Activated naive CD8-positive, alpha-beta T cell treated with anti-CD3 and anti-CD28 coated beads for 36 hours (primary cell): Measurements from ENCODE around the gene ACE. TPM values are rescaled to one million over a fixed set of nuclear protein-coding genes. Genes with fewer than 3 reads are reported as not detected.

Experiments used
- DNase-seq: peaks from one replicate; pipeline ENCODE4 v3.0.0; 2021
- H3K27ac Mint-ChIP-seq: one replicate; pipeline ENCODE4 v1.8.0; 2022; ENCODE audit warnings: mild to moderate bottlenecking, moderate library complexity, mixed read lengths
- H3K27me3 Mint-ChIP-seq: one replicate; pipeline ENCODE4 v1.8.0; 2022; ENCODE audit warnings: mild to moderate bottlenecking, mixed read lengths
- H3K36me3 Mint-ChIP-seq: one replicate; pipeline ENCODE4 v1.8.0; 2021; ENCODE audit warnings: mild to moderate bottlenecking, mixed read lengths
- H3K4me1 Mint-ChIP-seq: one replicate; pipeline ENCODE4 v1.8.0; 2021; ENCODE audit warnings: mixed read lengths
- H3K4me3 Mint-ChIP-seq: one replicate; pipeline ENCODE4 v1.8.0; 2022; ENCODE audit warnings: mild to moderate bottlenecking, moderate library complexity, mixed read lengths
- H3K9me3 Mint-ChIP-seq: one replicate; pipeline ENCODE4 v1.8.0; 2022; ENCODE audit warnings: mixed read lengths
- total RNA-seq, 2 experiments: library from RNA; stranded (reverse); gene quantifications; one replicate each; pipeline ENCODE4 v1.2.3, GENCODE V29; 2021

ACE gene
- total RNA-seq, 2 experiments from 2014 or later, result not detected

DNA sequence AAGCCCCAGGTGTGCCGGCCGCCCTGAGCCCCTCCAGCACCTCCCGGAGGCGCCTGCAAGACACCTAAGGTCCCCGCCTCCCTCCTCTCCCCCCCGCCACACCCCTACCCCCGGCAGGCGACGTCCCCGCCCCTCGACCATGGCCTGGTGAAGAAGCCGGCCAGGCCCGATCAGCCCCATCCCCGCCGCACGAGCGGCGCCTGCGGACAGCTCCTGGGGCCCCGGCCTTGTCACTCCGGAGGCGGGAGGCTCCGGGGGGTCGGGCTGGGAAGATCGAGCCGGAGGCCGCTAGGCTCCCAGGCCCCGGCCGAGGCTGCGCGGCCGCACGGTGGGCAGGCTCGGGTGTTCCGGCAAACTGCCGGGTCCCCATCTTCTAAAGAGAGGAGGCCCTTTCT, 405 bp upstream of the ACE start:
- Mint-ChIP-seq H3K9me3 (no peaks in the 10 kb centered on the region), H3K27ac (no peak overlapping the region), H3K36me3 (no peaks in the 10 kb centered on the region), H3K4me3 (no peak overlapping the region), H3K27me3 (peaks cover 42% of the 10 kb centered on the region), H3K4me1 (peaks cover 7% of the 10 kb centered on the region)
- DNase-seq, result no peak

DNA sequence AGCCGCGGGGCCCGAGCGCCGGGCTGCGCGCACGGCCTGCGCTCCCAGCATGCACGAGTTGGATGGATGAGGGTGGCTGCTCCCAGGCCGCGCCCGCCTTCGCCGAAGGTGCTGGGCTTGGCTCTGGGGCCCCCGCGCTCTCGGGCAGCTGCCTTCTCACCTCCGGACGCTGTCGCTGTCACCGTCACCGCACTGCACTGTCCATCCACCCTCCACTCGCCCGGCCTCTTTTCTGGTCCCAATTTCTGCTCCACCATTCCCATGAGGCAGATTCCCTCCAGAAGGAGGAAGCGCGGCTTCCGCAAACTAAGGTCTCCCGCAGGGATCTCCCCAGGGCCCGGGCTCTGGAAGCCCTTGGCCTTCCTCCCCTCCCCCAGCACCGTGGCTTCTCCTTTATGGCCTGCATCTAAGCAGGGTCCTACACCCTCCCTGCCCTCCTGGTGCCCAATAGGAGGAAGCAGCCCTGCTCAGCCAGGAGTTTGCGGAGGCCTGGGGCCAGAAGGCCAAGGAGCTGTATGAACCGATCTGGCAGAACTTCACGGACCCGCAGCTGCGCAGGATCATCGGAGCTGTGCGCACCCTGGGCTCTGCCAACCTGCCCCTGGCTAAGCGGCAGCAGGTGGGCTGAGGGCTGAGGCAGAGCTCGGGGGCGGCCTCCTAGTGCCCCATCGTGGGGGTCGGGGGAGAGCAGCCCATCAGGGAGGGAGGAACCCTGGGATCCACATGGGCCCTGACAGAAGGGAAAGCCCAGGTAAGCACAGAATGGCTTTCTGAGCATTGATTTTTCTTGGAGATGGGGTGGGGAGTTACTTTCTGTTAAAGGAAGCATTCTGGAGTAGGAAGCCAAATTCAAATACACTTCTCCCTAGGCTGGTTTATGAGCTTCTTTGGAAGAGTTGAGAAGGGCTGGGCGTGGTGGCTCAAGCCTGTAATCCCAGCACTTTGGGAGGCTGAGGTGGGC, 899 bp downstream of the ACE start:
- Mint-ChIP-seq H3K4me1 (peaks cover 7% of the 10 kb centered on the region), H3K27me3 (peaks cover 42% of the 10 kb centered on the region), H3K27ac (no peak overlapping the region), H3K36me3 (no peaks in the 10 kb centered on the region), H3K9me3 (no peaks in the 10 kb centered on the region), H3K4me3 (peak overlapping the region; percentile 73)
- no peak for DNase-seq

DNA sequence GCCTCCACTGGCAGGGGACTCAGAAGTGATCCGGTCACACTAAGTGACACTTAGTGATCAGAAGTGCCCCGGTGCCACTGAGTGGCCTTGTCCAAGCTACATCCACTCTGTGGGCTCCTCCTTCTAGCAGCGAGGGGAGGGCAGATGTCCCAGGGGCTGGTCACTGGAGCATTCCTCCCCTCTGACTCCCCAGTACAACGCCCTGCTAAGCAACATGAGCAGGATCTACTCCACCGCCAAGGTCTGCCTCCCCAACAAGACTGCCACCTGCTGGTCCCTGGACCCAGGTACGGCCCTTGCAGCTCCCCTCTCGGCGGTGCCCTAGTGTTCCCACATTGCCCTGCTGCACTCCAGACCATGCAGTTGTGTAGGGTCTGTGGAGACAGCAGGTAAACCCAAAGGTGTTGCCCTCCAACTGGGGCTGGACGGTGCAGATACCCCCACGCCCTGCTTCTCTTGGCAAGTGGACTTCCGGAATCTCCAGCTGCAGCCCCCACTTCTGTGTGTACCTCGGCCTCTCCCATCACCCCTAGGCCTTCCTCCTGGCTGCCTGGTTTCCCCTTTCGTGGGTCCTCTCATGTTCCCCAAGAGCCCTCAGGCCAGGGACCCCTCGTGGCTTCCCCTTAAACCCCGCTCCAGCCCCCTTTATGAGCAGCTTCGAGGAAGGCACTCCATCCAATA, 2.1 kb downstream of the ACE start:
- Mint-ChIP-seq H3K4me3 (peak overlapping the region; percentile 51), H3K27ac (no peak overlapping the region), H3K36me3 (no peaks in the 10 kb centered on the region), H3K27me3 (peaks cover 41% of the 10 kb centered on the region), H3K9me3 (no peaks in the 10 kb centered on the region), H3K4me1 (peaks cover 7% of the 10 kb centered on the region)
- peak; percentile 77 for DNase-seq

DNA sequence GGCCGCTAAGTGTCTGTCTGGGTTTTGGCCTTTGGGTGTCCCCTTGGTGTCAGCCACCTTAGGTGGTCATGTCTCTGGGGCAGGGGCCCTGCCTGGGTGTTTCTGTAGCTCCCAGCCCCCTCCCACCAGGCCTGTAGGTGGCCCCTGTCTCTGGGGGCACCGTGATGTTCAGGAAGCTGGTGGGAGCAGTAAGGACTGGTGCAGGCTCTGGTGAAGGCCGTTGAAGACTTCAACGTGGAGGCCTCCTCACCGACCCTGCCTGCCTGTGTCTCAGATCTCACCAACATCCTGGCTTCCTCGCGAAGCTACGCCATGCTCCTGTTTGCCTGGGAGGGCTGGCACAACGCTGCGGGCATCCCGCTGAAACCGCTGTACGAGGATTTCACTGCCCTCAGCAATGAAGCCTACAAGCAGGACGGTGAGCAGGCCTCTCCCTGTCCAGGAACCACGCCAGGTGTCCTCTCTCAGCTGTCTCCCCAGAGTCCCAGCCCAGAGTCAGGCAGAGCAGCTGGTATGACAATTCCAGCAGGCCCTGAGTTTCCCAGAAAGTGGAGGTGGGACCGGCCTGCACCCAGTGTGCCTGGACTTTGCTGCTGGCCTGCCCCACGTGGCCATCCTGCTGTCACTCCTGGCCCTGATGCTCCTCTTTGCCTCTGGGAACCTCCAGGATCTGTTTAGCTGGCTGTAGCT, 2.8 kb downstream of the ACE start:
- DNase-seq, result no peak
- Mint-ChIP-seq H3K4me3 (no peak overlapping the region), H3K4me1 (peaks cover 7% of the 10 kb centered on the region), H3K36me3 (no peaks in the 10 kb centered on the region), H3K27me3 (peaks cover 38% of the 10 kb centered on the region), H3K9me3 (no peaks in the 10 kb centered on the region), H3K27ac (no peak overlapping the region)

DNA sequence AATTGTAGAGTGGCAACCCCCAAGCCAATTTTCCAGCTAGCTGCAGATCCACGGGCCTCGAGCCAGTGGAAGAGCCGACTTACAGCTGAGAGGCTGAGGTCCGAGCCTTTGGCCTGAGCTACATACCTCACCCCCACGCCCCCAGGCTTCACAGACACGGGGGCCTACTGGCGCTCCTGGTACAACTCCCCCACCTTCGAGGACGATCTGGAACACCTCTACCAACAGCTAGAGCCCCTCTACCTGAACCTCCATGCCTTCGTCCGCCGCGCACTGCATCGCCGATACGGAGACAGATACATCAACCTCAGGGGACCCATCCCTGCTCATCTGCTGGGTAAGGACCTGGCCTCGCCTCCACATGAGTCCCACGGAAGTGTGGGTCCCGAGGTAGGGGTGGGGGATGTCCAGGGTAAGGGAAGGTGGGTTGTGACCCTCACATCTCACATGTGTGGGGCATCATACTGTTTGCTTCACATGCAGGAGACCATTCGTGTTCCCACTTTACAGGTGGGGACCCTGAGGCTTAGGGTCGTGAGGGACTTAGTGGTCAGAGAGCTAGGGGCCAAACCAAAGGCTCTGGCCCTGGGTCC, 3.4 kb downstream of the ACE start:
- H3K9me3 Mint-ChIP-seq, result no peaks in the 10 kb centered on the region
- no peak overlapping the region for H3K4me3 Mint-ChIP-seq
- H3K4me1 Mint-ChIP-seq, result peaks cover 7% of the 10 kb centered on the region
- H3K27me3 Mint-ChIP-seq, result peaks cover 34% of the 10 kb centered on the region
- DNase-seq, result no peak
- H3K27ac Mint-ChIP-seq, result no peak overlapping the region
- no peaks in the 10 kb centered on the region for H3K36me3 Mint-ChIP-seq

DNA sequence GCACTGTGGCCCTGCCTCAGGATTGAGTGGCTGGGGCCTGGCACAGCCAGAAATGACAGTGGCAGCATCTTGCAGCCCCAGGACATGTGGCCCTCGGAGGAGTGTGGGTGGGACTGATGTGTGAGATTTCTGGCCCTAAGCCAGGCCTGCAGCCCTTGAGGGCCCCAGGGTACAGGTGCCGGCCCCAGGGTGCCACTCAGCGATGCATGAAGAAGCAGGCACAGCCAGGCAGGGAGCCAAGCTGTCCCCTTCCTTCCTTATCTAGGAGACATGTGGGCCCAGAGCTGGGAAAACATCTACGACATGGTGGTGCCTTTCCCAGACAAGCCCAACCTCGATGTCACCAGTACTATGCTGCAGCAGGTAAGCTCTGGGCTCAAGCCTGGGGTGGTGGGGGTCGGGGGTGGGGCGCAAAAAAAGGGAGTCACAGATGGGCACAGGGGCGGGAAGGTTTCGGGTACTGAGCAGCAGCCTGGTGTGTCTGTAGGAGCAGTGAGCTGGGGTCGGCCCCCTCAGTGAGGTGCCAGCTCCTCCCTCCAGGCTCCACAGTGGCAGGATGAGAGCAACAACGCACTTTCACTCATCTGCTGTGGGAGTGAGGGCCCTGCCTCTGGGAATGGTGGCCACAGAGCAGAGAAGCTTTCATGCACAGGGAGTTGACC, 4.1 kb downstream of the ACE start:
- Mint-ChIP-seq H3K9me3 (no peaks in the 10 kb centered on the region), H3K4me3 (no peak overlapping the region), H3K27ac (no peak overlapping the region), H3K4me1 (peaks cover 7% of the 10 kb centered on the region), H3K27me3 (peaks cover 28% of the 10 kb centered on the region), H3K36me3 (no peaks in the 10 kb centered on the region)
- no peak for DNase-seq

DNA sequence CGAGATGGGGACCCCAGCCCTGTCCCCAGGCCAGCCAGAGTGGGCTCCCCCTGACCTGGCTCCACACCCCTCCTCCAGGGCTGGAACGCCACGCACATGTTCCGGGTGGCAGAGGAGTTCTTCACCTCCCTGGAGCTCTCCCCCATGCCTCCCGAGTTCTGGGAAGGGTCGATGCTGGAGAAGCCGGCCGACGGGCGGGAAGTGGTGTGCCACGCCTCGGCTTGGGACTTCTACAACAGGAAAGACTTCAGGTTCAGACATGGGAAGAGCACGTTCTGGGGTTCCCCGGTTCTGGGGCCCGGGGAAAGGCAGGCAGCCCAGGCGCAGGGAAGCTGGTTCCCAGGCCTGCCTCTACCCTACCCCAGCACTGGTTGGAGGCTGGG, 4.6 kb downstream of the ACE start:
- Mint-ChIP-seq H3K4me3 (no peak overlapping the region), H3K36me3 (no peaks in the 10 kb centered on the region), H3K27me3 (peaks cover 24% of the 10 kb centered on the region), H3K4me1 (peaks cover 7% of the 10 kb centered on the region), H3K9me3 (no peaks in the 10 kb centered on the region), H3K27ac (no peak overlapping the region)
- no peak for DNase-seq

DNA sequence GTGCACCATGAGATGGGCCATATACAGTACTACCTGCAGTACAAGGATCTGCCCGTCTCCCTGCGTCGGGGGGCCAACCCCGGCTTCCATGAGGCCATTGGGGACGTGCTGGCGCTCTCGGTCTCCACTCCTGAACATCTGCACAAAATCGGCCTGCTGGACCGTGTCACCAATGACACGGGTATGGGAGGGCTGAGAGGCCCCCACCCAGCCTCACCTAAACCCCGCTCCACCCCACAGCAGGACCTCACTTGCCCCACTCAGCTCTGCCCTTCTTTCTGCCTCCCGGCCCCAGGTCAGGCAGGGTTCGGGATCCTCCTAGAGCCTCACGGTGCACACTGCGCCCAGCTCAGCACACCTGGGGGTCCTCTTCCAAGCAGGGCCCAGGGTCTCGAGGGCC, 5.6 kb downstream of the ACE start:
- Mint-ChIP-seq H3K27ac (no peak overlapping the region), H3K27me3 (peaks cover 22% of the 10 kb centered on the region), H3K4me3 (no peak overlapping the region), H3K9me3 (no peaks in the 10 kb centered on the region), H3K4me1 (peaks cover 6% of the 10 kb centered on the region), H3K36me3 (no peaks in the 10 kb centered on the region)
- DNase-seq, result no peak

DNA sequence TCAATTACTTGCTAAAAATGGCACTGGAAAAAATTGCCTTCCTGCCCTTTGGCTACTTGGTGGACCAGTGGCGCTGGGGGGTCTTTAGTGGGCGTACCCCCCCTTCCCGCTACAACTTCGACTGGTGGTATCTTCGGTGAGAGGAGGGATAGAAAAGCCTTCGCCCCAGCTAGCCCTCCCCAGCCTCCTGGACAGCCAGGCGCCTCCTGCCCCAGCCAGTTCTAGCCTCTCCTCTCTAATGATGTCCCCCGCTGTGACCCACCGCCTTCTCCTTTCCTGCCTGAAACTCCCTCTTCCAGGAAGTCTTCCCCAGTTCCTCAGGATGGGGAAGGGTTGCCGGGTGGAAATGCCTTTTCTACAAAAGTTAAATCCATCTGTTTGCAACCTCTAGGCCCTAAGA, 6.2 kb downstream of the ACE start:
- no peak for DNase-seq
- no peak overlapping the region for H3K27ac Mint-ChIP-seq
- no peak overlapping the region for H3K4me3 Mint-ChIP-seq
- peaks cover under 1% of the 10 kb centered on the region for H3K4me1 Mint-ChIP-seq
- H3K36me3 Mint-ChIP-seq, result no peaks in the 10 kb centered on the region
- H3K27me3 Mint-ChIP-seq, result peaks cover 17% of the 10 kb centered on the region
- H3K9me3 Mint-ChIP-seq, result no peaks in the 10 kb centered on the region

DNA sequence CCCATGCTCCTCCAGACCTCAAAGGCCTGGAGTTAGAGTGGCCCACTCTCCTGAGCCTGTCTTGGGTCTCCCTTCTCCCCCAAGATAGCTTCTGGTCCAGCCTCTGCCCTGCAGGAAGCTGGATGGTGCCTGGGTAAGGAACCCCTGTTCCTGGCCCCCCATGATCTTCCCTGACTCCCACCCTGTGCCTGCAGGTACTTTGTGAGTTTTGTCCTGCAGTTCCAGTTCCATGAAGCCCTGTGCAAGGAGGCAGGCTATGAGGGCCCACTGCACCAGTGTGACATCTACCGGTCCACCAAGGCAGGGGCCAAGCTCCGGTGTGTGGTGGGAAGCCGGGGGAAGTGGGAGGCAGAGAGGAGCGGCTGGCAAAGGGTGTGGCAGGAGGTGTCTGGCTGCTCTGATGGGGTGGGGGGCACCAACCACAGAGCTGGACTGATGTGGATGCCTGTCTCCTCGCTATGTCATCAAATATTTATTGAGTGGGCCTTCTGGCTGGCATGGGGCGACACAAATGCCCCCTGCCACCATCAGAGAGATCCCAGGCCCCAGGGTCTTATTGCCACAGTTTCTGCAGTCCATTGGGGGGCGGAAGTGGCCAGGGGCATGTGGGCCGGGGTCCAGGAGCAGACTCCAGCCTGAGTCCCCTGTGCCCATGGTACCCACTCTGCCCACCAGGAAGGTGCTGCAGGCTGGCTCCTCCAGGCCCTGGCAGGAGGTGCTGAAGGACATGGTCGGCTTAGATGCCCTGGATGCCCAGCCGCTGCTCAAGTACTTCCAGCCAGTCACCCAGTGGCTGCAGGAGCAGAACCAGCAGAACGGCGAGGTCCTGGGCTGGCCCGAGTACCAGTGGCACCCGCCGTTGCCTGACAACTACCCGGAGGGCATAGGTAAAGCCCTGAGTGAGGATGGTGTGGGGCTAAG, 7.1 kb downstream of the ACE start:
- no peak for DNase-seq
- no peak overlapping the region for H3K4me3 Mint-ChIP-seq
- no peaks in the 10 kb centered on the region for H3K4me1 Mint-ChIP-seq
- H3K9me3 Mint-ChIP-seq, result no peaks in the 10 kb centered on the region
- peaks cover 8% of the 10 kb centered on the region for H3K27me3 Mint-ChIP-seq
- H3K36me3 Mint-ChIP-seq, result no peaks in the 10 kb centered on the region
- no peak overlapping the region for H3K27ac Mint-ChIP-seq

DNA sequence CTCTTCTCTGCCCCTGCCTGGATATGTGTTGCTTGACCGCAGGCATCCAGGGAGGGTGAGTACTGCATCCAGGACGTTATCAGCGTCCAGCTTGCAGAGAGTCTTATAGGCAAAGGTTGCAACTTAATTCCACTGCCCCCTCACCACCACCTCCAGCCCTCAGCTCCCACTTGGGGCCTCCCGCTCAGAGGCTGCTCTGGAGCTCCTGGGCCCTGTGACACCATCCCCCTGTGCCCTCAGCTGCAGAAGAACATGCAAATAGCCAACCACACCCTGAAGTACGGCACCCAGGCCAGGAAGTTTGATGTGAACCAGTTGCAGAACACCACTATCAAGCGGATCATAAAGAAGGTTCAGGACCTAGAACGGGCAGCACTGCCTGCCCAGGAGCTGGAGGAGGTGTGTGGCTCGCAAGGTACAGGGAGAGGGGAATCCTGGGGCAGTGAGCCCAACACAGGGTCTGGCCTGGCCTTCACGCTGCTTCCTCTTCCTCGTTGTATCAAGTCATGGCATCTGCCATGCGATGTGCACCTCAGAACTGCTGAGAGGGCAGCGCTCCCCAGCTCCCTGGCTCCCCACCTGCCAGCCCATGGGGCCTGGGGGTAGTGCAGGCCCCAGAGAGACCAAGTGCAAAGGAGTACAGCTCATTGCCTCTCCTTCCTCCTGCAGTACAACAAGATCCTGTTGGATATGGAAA, 9.6 kb downstream of the ACE start:
- no peak overlapping the region for H3K27ac Mint-ChIP-seq

DNA sequence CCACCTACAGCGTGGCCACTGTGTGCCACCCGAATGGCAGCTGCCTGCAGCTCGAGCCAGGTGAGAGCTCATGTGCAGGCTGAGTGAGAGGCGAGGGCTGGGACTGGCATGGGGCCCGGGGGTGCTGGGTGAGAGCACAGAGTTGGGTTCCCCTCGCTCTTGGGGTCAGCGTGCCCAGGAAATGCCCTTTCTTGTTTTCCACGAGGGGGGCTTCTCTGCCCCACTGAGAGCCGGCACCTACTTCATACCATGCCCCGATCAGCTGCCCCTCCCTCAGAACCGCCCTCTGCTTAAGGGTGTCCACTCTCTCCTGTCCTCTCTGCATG, 10.1 kb downstream of the ACE start:
- Mint-ChIP-seq H3K4me3 (no peak overlapping the region), H3K27ac (no peak overlapping the region), H3K9me3 (no peaks in the 10 kb centered on the region), H3K4me1 (no peaks in the 10 kb centered on the region), H3K27me3 (no peaks in the 10 kb centered on the region), H3K36me3 (no peaks in the 10 kb centered on the region)
- no peak for DNase-seq

More for the DNA sequence above, 9.6 kb downstream of the ACE start:
- Mint-ChIP-seq H3K4me3 (no peak overlapping the region), H3K4me1 (no peaks in the 10 kb centered on the region), H3K27me3 (no peaks in the 10 kb centered on the region), H3K36me3 (no peaks in the 10 kb centered on the region), H3K9me3 (no peaks in the 10 kb centered on the region)
- DNase-seq, result no peak

DNA sequence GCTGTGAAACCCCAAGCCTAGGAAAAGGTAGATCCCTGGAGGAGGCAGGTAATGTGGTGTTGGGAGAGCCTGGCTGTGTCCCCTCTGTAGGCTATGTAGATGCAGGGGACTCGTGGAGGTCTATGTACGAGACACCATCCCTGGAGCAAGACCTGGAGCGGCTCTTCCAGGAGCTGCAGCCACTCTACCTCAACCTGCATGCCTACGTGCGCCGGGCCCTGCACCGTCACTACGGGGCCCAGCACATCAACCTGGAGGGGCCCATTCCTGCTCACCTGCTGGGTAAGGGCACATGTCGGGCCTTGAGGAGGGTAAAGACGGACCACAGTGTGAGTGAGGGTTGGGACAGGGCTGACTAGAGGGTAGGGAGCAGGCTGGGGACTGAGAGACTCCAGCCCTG, 12.0 kb downstream of the ACE start:
- no peak overlapping the region for H3K4me3 Mint-ChIP-seq
- no peak for DNase-seq
- no peaks in the 10 kb centered on the region for H3K36me3 Mint-ChIP-seq
- H3K27ac Mint-ChIP-seq, result no peak overlapping the region
- no peaks in the 10 kb centered on the region for H3K9me3 Mint-ChIP-seq
- no peaks in the 10 kb centered on the region for H3K4me1 Mint-ChIP-seq
- no peaks in the 10 kb centered on the region for H3K27me3 Mint-ChIP-seq
